CD4-positive, alpha-beta T cell treated with Interferon alpha-2 for 1 hour (primary cell): ENCODE data around the gene EGFR.
"Not testable (repeated sequence)": the region's sequence is repeated elsewhere in the genome, so short reads cannot be mapped to it uniquely, and the experiment has no call there.

Experiments used
- DNase-seq, 2 donors: peaks; one replicate each; pipeline ENCODE4 v3.0.0-alpha.2; 2020 to 2022

Gene EGFR

GRCh38 chr7:55155351-55156117 lies 136.7 kb downstream of the EGFR start:
- DNase-seq, result no peak

DNA sequence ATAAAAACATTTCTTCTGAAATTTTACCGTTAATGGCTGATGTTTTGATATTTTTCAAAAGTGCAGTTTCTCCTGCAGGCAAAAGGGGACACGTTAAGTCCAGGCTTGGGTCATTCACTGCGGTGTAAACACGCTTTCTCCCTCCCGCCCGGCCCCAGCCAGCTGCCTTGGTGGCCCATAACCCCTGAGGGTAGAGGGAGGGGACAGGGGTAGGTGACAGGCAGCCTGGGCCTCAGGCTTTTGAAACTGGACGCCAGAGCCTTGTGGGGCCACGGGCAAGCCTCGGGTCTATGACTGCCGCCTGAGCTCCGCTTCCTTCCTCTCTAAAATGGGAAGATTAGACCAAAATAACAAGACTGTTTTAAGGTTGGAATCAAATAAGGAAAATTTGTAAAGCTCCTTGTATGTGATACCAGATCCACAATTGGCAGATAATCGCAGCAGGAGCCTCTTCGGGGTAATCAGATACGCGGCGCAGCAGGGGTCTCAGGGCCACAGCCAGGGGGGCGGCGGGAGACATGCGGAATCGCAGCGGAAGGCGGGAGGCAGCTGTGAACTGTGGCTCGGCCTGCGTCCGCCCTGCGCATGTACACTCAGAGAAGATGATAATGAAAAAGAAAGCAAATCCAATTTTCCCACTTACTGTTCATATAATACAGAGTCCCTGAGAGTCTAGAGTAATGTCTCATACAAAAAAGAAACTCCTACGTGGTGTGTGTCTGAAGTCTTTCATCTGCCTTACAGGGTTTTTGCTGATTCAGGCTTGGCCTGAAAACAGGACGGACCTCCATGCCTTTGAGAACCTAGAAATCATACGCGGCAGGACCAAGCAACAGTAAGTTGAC lies 138.3 kb downstream of the EGFR start:
- DNase-seq, result no peak

GRCh38 chr7:55157764-55158105 lies 138.9 kb downstream of the EGFR start:
- DNase-seq, result no peak

DNA sequence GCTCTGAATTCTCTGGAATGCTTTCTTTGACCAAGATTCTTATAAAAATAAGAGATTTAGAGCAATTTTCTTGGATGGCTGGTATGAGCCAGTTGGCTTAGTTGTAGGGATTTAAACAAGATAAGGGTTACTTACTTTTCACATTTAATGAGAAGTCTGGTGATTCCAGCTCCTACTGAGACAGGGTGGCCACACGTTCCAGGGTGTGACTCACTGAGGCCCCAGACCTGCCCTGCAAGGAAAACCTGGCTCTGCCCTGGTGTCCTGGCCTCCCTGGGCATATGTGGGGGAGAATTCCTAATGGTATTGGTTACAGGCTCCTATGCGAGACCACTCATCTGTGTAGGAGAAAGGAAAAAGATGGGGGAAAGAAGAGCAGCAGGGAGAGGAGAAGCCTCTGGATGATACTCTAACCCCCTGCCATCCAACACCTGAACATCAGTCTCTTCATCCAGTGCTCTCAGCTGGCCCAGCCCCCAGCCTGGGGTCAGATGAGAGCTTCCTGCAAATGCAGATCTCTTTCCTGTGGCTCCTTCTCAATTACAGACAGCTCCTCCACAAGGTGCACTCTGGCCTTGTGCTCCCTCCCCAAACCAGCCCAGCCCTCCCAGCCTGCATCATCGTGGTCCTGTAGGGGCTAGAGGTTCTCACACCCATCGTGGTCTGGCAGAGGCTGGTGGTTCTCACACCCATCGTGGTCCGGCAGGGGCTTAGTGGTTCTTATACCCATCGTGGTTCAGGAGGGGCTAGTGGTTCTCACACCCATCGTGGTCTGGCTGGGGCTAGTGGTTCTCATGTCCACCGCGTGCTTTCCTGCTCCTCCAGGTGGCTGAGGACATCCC lies 139.9 kb downstream of the EGFR start:
- no peak for DNase-seq

- no peak for DNase-seq
Measured at GRCh38 chr7:55160539-55160938, 141.7 kb downstream of the EGFR start.

- DNase-seq, result no peak
Measured at GRCh38 chr7:55161154-55161687, 142.4 kb downstream of the EGFR start.

GRCh38 chr7:55162476-55162875 lies 143.7 kb downstream of the EGFR start:
- no peak for DNase-seq

- no peak for DNase-seq
Measured at GRCh38 chr7:55163733-55164132, 144.9 kb downstream of the EGFR start.

- DNase-seq, result no peak
Measured at GRCh38 chr7:55164527-55164926, 145.7 kb downstream of the EGFR start.

- DNase-seq, result no peak
Measured at GRCh38 chr7:55165176-55165861, 146.5 kb downstream of the EGFR start.

DNA sequence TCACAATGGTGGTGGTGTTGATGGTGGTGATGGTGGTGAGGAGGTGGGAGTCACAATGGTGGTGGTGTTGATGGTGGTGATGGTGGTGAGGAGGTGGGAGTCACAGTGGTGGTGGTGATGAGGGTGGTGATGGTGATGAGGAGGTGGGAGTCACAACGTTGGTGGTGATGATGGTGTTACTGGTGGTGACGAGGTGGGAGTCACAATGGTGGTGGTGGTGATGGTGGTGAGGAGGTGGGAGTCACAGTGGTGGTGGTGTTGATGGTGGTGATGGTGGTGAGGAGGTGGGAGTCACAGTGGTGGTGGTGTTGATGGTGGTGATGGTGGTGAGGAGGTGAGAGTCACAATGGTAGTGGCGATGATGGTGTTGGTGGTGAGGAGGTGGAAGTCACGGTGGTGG lies 148.5 kb downstream of the EGFR start:
- DNase-seq, result not testable (repeated sequence)

- no peak for DNase-seq
Measured at GRCh38 chr7:55170335-55171069, 151.7 kb downstream of the EGFR start.

DNA sequence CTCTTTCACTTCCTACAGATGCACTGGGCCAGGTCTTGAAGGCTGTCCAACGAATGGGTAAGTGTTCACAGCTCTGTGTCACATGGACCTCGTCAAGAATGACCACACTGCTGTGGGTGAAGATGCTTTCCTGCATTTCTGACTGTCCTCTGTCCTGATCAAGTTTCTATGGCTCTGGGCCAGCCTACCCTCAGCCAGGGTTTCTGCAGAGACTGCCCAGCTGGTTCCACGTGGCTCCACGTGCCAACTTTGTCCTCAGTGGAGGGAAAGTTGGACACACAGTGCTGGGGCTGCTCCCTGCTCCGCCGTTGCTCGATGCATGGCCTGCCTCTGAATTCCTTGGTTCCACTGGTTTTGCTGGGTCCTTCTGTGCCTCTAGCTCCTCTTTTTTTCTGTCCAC lies 152.3 kb downstream of the EGFR start:
- no peak for DNase-seq

DNA sequence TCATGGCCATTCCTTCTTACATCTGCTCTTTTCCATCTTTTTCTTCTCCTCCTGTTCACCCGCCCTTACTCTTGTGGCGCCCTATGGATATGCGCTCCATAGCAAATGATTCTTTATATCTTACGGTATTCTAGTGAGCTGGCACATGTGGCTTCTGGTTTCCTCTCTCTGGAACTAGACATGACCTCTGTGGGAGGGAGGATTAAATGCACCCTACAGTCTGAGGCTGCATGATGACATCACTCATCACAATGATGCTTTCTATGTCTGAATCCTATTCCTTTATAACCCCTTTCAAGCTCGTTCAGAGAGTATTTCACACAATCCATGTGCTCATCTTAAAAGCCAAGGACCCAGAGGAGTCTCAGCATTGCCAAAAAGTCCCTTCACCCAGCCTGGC lies 153.3 kb downstream of the EGFR start:
- DNase-seq, result no peak

DNA sequence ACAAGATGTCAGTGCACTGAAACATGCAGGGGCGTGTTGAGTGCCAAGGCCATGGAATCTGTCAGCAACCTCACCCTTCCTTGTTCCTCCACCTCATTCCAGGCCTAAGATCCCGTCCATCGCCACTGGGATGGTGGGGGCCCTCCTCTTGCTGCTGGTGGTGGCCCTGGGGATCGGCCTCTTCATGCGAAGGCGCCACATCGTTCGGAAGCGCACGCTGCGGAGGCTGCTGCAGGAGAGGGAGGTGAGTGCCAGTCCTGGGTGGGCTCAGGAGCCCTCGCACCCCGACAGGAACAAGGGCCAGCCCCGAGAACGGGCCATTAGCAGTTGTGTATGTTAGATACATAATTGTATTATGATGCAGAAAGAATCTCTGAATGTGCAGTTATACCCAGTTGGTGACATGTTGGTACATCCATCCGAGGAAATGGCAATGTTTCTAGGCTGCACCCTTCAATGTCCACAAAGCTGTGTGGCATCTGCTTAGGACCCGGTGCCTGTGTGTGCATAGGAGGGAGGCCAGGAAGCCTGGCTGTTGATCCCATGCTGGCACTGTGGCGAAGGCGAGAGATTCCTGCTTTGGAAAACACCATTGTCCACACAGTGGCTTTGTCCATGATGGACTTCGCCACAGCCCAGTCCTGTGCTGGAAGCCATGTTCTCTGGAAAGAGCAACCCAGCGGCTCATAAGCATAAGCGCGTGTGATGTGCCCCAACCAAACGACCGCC lies 154.2 kb downstream of the EGFR start:
- no peak for DNase-seq

- no peak for DNase-seq
Measured at GRCh38 chr7:55173671-55174070, 154.9 kb downstream of the EGFR start.

GRCh38 chr7:55174456-55174855 lies 155.6 kb downstream of the EGFR start:
- DNase-seq, result no peak

DNA sequence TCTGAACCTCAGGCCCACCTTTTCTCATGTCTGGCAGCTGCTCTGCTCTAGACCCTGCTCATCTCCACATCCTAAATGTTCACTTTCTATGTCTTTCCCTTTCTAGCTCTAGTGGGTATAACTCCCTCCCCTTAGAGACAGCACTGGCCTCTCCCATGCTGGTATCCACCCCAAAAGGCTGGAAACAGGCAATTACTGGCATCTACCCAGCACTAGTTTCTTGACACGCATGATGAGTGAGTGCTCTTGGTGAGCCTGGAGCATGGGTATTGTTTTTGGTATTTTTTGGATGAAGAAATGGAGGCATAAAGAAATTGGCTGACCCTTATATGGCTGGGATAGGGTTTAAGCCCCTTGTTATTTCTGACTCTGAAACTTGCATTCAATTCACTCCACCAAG lies 156.0 kb downstream of the EGFR start:
- DNase-seq, result no peak

- no peak for DNase-seq
Measured at GRCh38 chr7:55177068-55177530, 158.3 kb downstream of the EGFR start.

- no peak for DNase-seq
Measured at GRCh38 chr7:55177589-55178261, 158.9 kb downstream of the EGFR start.
